ENCODE data around the gene GALNT17.

DNA sequence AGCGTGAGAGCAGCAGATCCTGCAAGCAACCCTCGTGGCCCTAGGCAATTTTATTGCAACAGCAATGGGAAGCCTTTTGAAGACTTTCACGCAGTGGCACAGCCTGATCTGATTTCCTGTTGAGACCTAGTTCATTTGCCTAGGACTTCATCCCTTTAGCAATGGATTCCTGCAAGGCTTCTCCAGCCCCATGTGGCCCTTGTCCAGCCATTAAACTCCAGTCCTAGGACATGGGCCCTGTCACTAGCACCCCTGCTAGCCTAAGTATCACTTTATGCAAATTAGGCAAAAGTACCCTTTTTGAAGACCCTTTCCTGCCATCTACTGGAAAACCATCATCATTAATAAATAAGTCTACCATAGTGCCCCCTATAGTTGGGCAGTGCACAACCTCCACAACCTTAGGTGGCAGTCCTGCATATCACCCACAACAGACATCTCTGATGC is 379.4 kb downstream of the GALNT17 start:
- TF ChIP-seq POLR2A (IDR thresholded peaks at IDR 0.05; ENCODE audit: low read length) = no peak
- no peak for TF ChIP-seq GATA1 (IDR thresholded peaks at IDR 0.05; ENCODE audit: low read depth, low read length)

Measured in erythroblast (primary cell).